HG03025 (cell line): ENCODE data around the gene NR6A1.

Experiments used
- ATAC-seq: cut with Tn5 transposase; IDR thresholded peaks from one replicate; pipeline ENCODE4 v1.9.1; 2021; ENCODE audit warnings: mild to moderate bottlenecking, moderate library complexity; ENCODE audit not compliant: unreplicated experiment, low FRiP score

The NR6A1 gene

GRCh38 chr9:124551472-124552272, 219.4 kb downstream of the NR6A1 start:
- ATAC-seq = no peak

GRCh38 chr9:124550072-124550471, 221.0 kb downstream of the NR6A1 start:
- no peak for ATAC-seq

DNA sequence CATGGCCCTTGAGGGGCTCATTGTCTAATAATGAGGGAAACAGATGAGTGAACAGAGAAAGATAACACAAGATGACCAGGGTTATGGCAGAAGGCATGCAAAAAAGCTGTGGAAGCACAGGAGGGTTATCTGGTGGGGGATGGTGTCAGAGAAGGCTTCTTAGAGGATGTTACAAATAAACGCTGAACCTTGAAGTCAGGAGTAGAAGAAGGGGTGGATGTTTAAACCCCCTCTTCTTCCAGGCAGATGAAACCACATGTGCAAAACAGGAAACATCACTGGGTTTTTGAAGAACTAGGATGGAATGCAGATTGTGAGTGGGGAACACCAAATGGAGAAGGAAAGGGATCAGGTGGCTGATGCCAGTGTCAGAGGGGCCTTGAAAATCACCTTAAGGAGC, 222.1 kb downstream of the NR6A1 start:
- no peak for ATAC-seq

GRCh38 chr9:124544535-124544934, 226.6 kb downstream of the NR6A1 start:
- ATAC-seq = no peak

- ATAC-seq = no peak
Observed at GRCh38 chr9:124541824-124542223, 229.3 kb downstream of the NR6A1 start.

DNA sequence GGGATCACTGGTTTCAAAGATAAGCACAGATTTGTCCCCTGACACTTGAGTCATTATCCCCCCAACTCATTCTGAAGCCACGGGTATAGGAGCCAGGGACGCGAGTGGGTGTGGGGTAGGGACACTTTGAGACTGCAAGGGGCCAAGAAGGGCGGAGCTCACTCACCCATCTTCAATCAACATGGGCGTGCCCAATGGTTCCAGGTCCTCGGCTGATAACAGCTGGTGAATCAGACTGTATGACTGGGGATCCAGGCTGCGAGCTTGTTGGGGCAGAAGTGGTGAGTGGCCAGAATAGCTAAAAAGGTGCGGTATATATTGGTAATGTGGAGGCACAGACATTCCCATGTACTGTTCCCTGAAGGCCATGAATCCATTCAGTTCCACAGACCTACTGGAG, 233.2 kb downstream of the NR6A1 start:
- ATAC-seq = no peak

- no peak for ATAC-seq
Observed at GRCh38 chr9:124535846-124536245, 235.3 kb downstream of the NR6A1 start.

- no peak for ATAC-seq
Observed at GRCh38 chr9:124532897-124533296, 238.2 kb downstream of the NR6A1 start.

- no peak for ATAC-seq
Observed at GRCh38 chr9:124531115-124531514, 240.0 kb downstream of the NR6A1 start.

DNA sequence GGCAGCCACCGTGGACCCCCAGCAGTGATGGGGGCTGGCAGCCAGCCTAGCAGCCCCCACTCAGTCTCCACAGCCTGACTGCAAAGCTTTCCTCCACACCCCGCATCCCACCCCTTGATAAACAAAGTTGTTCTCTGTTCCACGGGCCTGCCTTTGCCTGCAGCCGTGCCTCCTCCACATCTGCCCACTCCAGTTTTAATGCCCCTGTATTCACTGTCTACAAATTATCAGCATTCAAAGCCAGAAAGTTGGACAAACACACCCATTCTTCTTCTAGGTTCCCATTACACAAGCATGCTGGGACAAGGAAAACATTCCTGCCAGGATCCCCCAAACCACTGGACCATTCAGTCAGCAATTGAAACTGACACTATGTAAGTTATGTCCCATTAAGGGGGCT, 240.9 kb downstream of the NR6A1 start:
- no peak for ATAC-seq

DNA sequence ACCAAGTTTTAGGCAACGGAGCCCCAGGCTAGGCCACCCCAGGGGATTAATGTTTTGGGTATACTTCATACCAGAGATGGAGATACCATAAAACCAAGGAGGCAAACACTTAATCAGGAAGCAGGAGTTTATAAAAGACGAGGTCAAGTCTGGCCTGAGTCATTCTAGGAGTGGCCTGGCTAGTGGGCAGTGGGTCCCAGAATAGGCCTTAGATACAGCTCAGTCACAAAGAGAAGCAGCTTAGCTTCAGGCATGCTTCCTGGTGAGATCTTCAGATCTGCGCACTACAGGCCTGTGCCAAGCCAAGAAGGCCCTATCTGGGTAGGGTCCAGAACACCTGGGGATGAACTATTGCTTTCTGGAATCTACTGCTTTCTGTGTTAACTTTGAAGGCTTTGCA, 243.3 kb downstream of the NR6A1 start:
- no peak for ATAC-seq

DNA sequence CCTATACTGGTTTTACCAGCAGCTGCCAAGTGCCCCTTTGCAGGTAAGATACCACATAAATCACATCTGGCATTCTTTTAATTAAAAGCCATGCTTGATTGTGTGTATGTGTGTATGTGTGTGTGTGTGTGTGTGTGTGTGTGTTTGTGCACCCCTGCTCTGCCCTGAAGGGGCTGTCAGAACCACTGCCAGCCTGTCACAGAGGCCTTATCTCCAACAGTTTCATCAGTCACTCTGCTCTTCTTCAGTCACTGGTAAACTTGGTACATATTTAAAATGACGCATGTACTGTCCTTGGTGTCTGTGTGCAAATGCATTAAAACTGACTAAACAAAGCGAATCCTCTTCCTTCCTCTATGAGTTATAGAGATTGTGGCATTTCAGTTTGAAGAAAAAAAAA, 244.9 kb downstream of the NR6A1 start:
- no peak for ATAC-seq

DNA sequence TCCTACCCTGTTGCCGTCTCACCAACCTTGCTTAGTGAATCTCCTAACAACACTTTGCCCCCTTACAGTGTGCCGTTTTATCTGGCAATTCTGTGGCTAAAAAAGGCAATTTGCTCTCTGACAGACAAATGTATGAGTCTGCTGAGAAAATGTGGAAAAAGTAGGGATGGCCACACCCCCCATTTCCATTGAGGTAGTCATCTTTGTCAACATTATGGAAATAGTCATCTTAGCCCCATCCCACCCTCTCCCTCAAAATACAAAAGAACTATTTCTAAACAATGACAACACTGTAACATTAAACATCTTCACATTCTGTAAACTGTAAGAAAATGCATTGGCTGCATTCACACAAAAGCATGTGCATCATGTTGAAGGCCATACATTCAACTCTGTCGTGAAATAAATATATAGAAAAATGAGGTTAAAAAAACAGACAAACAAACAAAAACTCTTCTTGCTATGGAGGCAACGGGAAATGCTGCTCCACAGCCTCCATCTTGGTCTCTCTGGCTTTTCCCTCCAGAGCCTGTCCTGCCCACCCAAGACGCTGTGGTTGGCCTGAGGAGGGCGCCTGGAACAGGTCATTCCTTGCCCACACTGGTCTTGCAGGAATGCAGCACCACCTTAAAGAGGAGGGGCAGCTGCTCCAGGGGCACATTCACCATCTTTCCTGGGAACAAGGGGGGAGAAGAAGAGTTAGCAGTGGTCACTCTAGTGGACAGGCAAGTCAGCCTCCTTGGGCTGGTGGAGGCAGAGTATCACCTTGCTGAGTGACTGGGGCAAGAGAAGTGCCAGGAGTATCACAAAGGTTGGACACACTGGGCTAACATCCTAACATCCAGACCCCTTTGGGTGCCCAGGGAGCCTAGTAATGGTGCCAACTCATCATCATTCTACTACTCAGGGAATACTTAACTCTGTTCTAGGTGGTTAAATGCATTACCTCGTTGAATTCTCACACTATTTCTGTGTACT, 248.7 kb downstream of the NR6A1 start:
- ATAC-seq = no peak

- no peak for ATAC-seq
Observed at GRCh38 chr9:124521142-124521541, 250.0 kb downstream of the NR6A1 start.

DNA sequence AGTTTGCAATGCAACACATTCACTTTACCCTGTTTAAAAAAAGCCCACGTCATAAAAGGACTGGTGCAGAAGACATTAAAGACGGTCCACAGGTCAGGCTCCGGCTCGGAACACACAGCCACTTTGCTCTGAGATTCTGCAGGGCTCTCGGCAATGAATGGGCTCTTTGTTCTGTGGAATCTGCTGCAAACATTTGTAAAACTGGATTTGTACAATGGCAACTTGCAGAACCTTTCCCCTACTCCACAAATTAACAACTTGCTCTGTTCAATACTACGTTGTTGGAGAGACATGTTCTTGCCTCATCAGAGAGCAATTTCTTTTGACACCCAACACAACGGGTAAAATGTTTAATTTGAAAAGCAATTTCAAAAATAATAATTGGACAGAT, 250.9 kb downstream of the NR6A1 start:
- no peak for ATAC-seq

GRCh38 chr9:124518116-124518515, 253.0 kb downstream of the NR6A1 start:
- no peak for ATAC-seq

DNA sequence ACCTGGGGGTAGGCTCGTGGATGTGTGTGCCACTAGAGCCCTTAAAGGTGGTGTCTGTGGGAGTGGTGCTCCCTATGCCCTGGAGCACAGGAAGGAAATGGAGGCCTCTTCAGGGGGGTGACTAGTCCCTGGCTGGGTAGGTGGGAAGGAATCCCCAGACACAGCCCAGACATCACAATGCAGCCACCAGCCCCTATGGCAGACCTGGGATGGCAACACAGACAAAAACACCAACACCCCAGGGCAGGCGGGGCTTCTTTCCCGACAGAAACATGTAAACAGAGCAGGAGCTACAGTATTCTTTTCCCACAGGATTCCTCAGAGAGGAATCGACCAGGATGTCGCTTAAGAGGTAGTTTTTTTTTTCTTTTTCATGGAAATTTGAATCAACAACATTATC, 253.5 kb downstream of the NR6A1 start:
- no peak for ATAC-seq

- ATAC-seq = no peak
Observed at GRCh38 chr9:124514874-124515273, 256.2 kb downstream of the NR6A1 start.

DNA sequence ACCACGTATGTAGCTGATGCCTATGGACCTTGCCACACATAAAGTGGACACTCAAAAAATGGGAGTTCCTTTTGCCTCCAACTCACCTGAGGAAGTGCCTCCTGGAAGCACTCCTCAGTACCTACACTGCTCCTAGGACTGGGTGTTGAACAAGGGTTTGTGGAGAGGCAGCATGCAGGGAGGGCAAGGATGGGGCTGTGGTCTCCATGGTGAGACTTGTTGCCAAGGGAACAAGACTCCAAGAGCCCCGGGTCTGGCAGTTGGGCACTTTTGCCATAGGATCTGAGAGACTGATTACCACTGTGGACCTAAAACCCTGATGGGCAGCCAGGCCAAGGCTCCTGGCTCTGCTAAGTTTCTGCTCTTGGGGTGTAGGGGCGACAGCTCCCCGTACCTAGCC, 257.0 kb downstream of the NR6A1 start:
- no peak for ATAC-seq

DNA sequence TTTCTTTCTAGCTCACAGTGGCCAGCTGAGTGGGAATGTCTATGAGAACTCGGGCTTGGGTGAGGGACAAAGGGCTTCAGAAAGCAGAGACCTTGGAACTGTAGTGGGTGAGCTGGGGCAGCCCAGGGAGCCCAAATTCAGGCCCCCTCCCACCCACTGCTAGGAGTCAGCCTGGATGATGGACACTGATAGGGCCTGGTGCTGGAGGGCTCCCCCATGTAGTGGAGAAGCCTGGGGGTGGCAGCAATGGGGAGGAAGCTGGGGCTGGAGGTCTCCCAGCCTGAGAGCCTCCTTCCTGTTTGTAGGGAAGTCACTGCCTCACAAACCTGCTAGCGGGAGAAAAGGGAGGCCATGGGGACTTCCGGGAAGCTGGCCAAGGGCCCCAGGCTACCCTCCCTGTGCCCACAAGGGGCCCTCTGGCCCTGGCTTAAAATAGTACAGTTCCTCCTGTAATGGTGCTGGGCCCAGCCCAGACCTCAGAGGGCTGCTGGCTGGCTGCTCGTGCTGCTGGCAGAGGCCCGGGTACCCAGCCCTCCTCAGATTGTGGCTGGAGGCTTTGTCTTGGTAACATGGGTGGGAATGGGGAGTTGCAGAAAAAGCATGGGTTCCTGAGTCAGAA, 257.6 kb downstream of the NR6A1 start:
- no peak for ATAC-seq

DNA sequence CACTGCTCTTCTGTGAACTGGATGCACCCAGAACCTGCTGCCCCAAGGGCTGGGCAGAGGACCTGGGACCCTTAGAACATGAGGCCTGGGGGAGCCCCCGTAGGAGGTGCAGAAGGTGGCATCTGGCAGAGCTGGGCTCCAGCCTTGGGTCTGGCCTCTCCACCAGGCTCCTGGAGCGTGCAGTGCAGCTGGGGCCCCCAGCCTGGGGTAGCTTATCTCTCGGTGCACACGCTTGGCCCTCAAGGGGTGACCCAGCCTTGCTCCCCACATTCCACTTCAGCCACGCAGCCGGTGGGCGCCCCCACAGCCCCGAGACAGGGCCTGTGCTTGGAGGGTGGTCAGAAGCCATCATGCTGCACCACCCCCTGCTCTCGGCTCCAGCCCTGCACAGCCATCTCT, 258.3 kb downstream of the NR6A1 start:
- ATAC-seq = no peak
